ENCODE measurements around the gene FSHR. TPM values are rescaled to one million over a fixed set of nuclear protein-coding genes. Genes with fewer than 3 reads are reported as not detected.

The FSHR gene
- total and polyA plus RNA-seq, 2 of the 8 experiments (the other 6 are each of a cell fraction or from before 2014, with no cell fraction given), result not detected

GRCh38 chr2:49026706-49027105 is 127.6 kb downstream of the FSHR start:
- Histone ChIP-seq H3K27me3 (replicated peaks in 1 of 4; ENCODE audit: control insufficient read depth in 3 of 4, extremely low read depth in 1 of 4, insufficient read depth in 3 of 4, low read length in 3 of 4) (no peaks in the 10 kb centered on the region), H2AK5ac (ENCODE audit: low read depth, low read length) (no peak overlapping the region), H2BK20ac (ENCODE audit: low read length) (no peak overlapping the region), H4K8ac (ENCODE audit: extremely low read depth, insufficient read depth, low read length) (no peak overlapping the region), H3K9ac (replicated peaks in 1 of 4; ENCODE audit: extremely low read depth in 1 of 4, low read depth in 3 of 4, low read length in 3 of 4) (no peak overlapping the region), H3K36me3 (ENCODE audit: control insufficient read depth in 2 of 4, insufficient read depth in 4 of 4, low read length in 3 of 4) (no peaks in the 10 kb centered on the region), H4K5ac (ENCODE audit: insufficient read length, low read depth, low read length) (no peak overlapping the region), H3K18ac (ENCODE audit: extremely low read depth, low read length) (no peak overlapping the region), H4K20me1 (replicated peaks in 1 of 2; ENCODE audit: control insufficient read depth in 1 of 2, insufficient read depth in 2 of 2, low read length in 2 of 2) (no peaks in the 10 kb centered on the region), H3K27ac (ENCODE audit: low read depth, low read length) (no peak overlapping the region), H3K4me1 (replicated peaks in 1 of 4; ENCODE audit: control insufficient read depth in 3 of 4, insufficient read depth in 4 of 4, low read length in 3 of 4) (0 out of 7 replicates have a peak, but pooled peaks cover 0 to 3% (median 0%) of the 10 kb centered on the region in 4 experiments), H2BK120ac (replicated peaks; ENCODE audit: low read depth, low read length) (no peak overlapping the region), H4K91ac (replicated peaks; ENCODE audit: insufficient read length, low read length) (no peak overlapping the region), H3K79me2 (ENCODE audit: control insufficient read depth in 1 of 2, insufficient read depth in 2 of 2, low read length in 2 of 2) (no peaks in the 10 kb centered on the region), H3K56ac (replicated peaks; ENCODE audit: insufficient read length, low read depth, low read length) (no peak overlapping the region), H3K79me1 (ENCODE audit: low read depth, low read length) (no peaks in the 10 kb centered on the region), H3K9me3 (ENCODE audit: insufficient read depth in 2 of 2, low read depth in 1 of 2, low read length in 1 of 2) (no peaks in the 10 kb centered on the region), H3K4ac (replicated peaks; ENCODE audit: insufficient read length, low read depth, low read length) (no peak overlapping the region), H2AFZ (ENCODE audit: low read length) (no peak overlapping the region), H3K4me3 (ENCODE audit: extremely low read depth in 1 of 4, insufficient read depth in 2 of 4, low read depth in 3 of 4, low read length in 4 of 4) (no peak overlapping the region), H3K14ac (ENCODE audit: insufficient read length) (no peak overlapping the region), H3K23me2 (ENCODE audit: low read depth, low read length) (no peaks in the 10 kb centered on the region), H3K23ac (ENCODE audit: insufficient read length) (no peak overlapping the region), H2BK5ac (ENCODE audit: low read depth, low read length) (no peak overlapping the region), H2BK15ac (ENCODE audit: low read length) (no peak overlapping the region), H2BK12ac (ENCODE audit: low read depth, low read length) (no peak overlapping the region), H3K4me2 (ENCODE audit: insufficient read depth in 1 of 2, low read depth in 2 of 2, low read length in 2 of 2) (no peak overlapping the region)
- 90% methylated on average over 4 of the region's 4 CpGs; no CpG with 5 or more reads in 1 of the 2 experiments for WGBS, 2 experiments (ENCODE audit: extremely low coverage in 1 of 2, insufficient coverage in 1 of 2, insufficient read length in 1 of 2, insufficient replicate concordance in 2 of 2, low coverage in 1 of 2, low lambda C conversion rate in 2 of 2, missing lambda C conversion rate in 1 of 2)
- DNase-seq (ENCODE audit: low read depth in 1 of 2, low spot score in 2 of 2) (no peak), FAIRE-seq (no peak)
- ChIA-PET CTCF (ENCODE audit: partially characterized antibody) (no interaction called here), POLR2A (ENCODE audit: partially characterized antibody) (no interaction called here)
- TF ChIP-seq GABPA (IDR thresholded peaks at IDR 0.05; ENCODE audit: borderline replicate concordance, insufficient read depth, low read length) (no peak), PHF8 (conservative IDR thresholded peaks at IDR 0.05; ENCODE audit: low read depth, low read length) (no peak), ASH2L (IDR thresholded peaks at IDR 0.05; ENCODE audit: low read length) (no peak), CTBP2 (IDR thresholded peaks at IDR 0.05; ENCODE audit: borderline replicate concordance, insufficient read depth, insufficient read length, low read length) (no peak), SP2 (IDR thresholded peaks at IDR 0.05; ENCODE audit: low read length) (no peak), KDM4A (IDR thresholded peaks at IDR 0.05; ENCODE audit: low read depth, low read length, severe bottlenecking) (no peak), SP1 (IDR thresholded peaks at IDR 0.05; ENCODE audit: low read depth, low read length) (no peak), FOSL1 (IDR thresholded peaks at IDR 0.05; ENCODE audit: insufficient read depth, low read depth, low read length) (no peak), HDAC6 (IDR thresholded peaks at IDR 0.05; ENCODE audit: low read depth, low read length) (no peak), EGR1 (IDR thresholded peaks at IDR 0.05; ENCODE audit: borderline replicate concordance, low read depth, low read length) (no peak), ZNF274 (IDR thresholded peaks at IDR 0.05; ENCODE audit: borderline replicate concordance, extremely low read depth, low read length) (no peak)
